BLaER1 treated with 17β-estradiol and CSF1 and Interleukin-3, amounts not matched to agents 10 nM and 100 nM (cell line): ENCODE measurements around the gene PDE4C.
A peak's percentile ranks its signal among the peaks of the same experiment; 100 is the strongest.

Source experiments
- H3K27ac ChIP-seq, 11 experiments: shearing (Covaris generic); formaldehyde crosslinking; 2 replicates each; pipeline ENCODE4 v1.8.1; 2022
- H3K27me3 ChIP-seq, 11 experiments: shearing (Covaris generic); formaldehyde crosslinking; 2 replicates each; pipeline ENCODE4 v1.8.1; 2022
- H3K36me3 ChIP-seq, 11 experiments: shearing (Covaris generic); formaldehyde crosslinking; 2 replicates each; pipeline ENCODE4 v1.8.1; 2022
- H3K4me1 ChIP-seq, 10 experiments: shearing (Covaris generic); formaldehyde crosslinking; 2 replicates each; pipeline ENCODE4 v1.8.1; 2022
- H3K4me2 ChIP-seq, 11 experiments: shearing (Covaris generic); formaldehyde crosslinking; 2 replicates each; pipeline ENCODE4 v1.8.1; 2022
- H3K4me3 ChIP-seq, 10 experiments: shearing (Covaris generic); formaldehyde crosslinking; 2 replicates each; pipeline ENCODE4 v1.8.1; 2022
- H3K9ac ChIP-seq, 11 experiments: shearing (Covaris generic); formaldehyde crosslinking; 2 replicates each; pipeline ENCODE4 v1.8.1; 2022
- H3K9me3 ChIP-seq, 11 experiments: shearing (Covaris generic); formaldehyde crosslinking; replicated peaks in 1 of 11; 2 replicates each; pipeline ENCODE4 v1.8.1; 2022
- H4K20me1 ChIP-seq, 11 experiments: shearing (Covaris generic); formaldehyde crosslinking; 2 replicates each; pipeline ENCODE4 v1.8.1; 2022
- Cebpa-rat ChIP-seq, 11 experiments: shearing (Covaris generic); IDR thresholded peaks; 2 replicates each; pipeline ENCODE4 v1.8.1; 2022

Gene PDE4C

GRCh38 chr19:18203863-18204393 lies 22.3 kb downstream of the PDE4C start, which contains the start of gene RAB3A:
Gene RAB3A (minus strand): TSS chr19:18204042. CDS start chr19:18202740, 1,302 bp downstream.
- Histone ChIP-seq H3K9me3 (no peaks in the 10 kb centered on the region), H3K4me2 (peak within 1 kb of the TSS; percentile 97 to 100 (median 99)), H4K20me1 (peaks cover 0 to 21% (median 8%) of the 10 kb centered on the region in 11 experiments; a peak in 7 of 22 replicates), H3K4me1 (peaks cover 24 to 53% (median 44%) of the 10 kb centered on the region in 10 experiments), H3K27ac (peak within 1 kb of the TSS; percentile 79 to 96 (median 91)), H3K36me3 (peaks cover 10 to 26% (median 20%) of the 10 kb centered on the region in 11 experiments; a peak in 19 of 22 replicates), H3K27me3 (no peaks in the 10 kb centered on the region), H3K4me3 (peak within 1 kb of the TSS; percentile 74 to 83 (median 77)), H3K9ac (peak within 1 kb of the TSS; percentile 84 to 95 (median 88))
- no peak for TF ChIP-seq Cebpa-rat (IDR thresholded peaks at IDR 0.05)

- H3K4me2 ChIP-seq, result peak overlapping the region; percentile 91 to 100 (median 99)
- H3K36me3 ChIP-seq, result peaks cover 15 to 31% (median 25%) of the 10 kb centered on the region in 11 experiments; a peak in 20 of 22 replicates
- H3K27me3 ChIP-seq, result no peaks in the 10 kb centered on the region
- H3K27ac ChIP-seq, result peak overlapping the region in 4 of 11 experiments; percentile 18 to 39 (median 38); a peak in 6 of 22 replicates
- H3K9ac ChIP-seq, result peak overlapping the region; percentile 26 to 74 (median 68); a peak in 21 of 22 replicates
- no peak for TF ChIP-seq Cebpa-rat (IDR thresholded peaks at IDR 0.05)
- H3K9me3 ChIP-seq, result no peaks in the 10 kb centered on the region
- H3K4me3 ChIP-seq, result peak overlapping the region; percentile 62 to 83 (median 74)
- H3K4me1 ChIP-seq, result peaks cover 24 to 50% (median 44%) of the 10 kb centered on the region in 10 experiments
- H4K20me1 ChIP-seq, result peaks cover 0 to 21% (median 8%) of the 10 kb centered on the region in 11 experiments; a peak in 7 of 22 replicates
Measured at GRCh38 chr19:18203408-18203862, 22.8 kb downstream of the PDE4C start.

- H3K4me3 ChIP-seq, result peak overlapping the region; percentile 62 to 83 (median 74)
Measured at GRCh38 chr19:18202778-18203407, 23.3 kb downstream of the PDE4C start.

GRCh38 chr19:18202397-18202777 lies 23.9 kb downstream of the PDE4C start:
- H3K9me3 ChIP-seq, result no peaks in the 10 kb centered on the region
- H3K4me1 ChIP-seq, result peaks cover 24 to 50% (median 44%) of the 10 kb centered on the region in 10 experiments
- peak overlapping the region; percentile 91 to 100 (median 99) for H3K4me2 ChIP-seq
- H3K36me3 ChIP-seq, result peaks cover 25 to 41% (median 33%) of the 10 kb centered on the region in 11 experiments; a peak in 20 of 22 replicates
- peak overlapping the region in 9 of 10 experiments; percentile 67 to 83 (median 74); a peak in 13 of 20 replicates for H3K4me3 ChIP-seq
- peak overlapping the region in 2 of 11 experiments; percentile 18 to 39; a peak in 2 of 22 replicates for H3K27ac ChIP-seq
- peaks cover 0 to 21% (median 8%) of the 10 kb centered on the region in 11 experiments; a peak in 7 of 22 replicates for H4K20me1 ChIP-seq
- TF ChIP-seq Cebpa-rat (IDR thresholded peaks at IDR 0.05), result no peak
- peak overlapping the region in 8 of 11 experiments; percentile 54 to 74 (median 72); a peak in 13 of 22 replicates for H3K9ac ChIP-seq
- H3K27me3 ChIP-seq, result no peaks in the 10 kb centered on the region

More at GRCh38 chr19:18202778-18203407, 23.3 kb downstream of the PDE4C start:
- Histone ChIP-seq H3K36me3 (peaks cover 20 to 36% (median 31%) of the 10 kb centered on the region in 11 experiments; a peak in 20 of 22 replicates), H4K20me1 (peaks cover 0 to 21% (median 8%) of the 10 kb centered on the region in 11 experiments; a peak in 7 of 22 replicates), H3K4me2 (peak overlapping the region; percentile 91 to 100 (median 99)), H3K4me1 (peaks cover 24 to 50% (median 44%) of the 10 kb centered on the region in 10 experiments), H3K27me3 (no peaks in the 10 kb centered on the region), H3K27ac (peak overlapping the region in 4 of 11 experiments; percentile 8 to 39 (median 28); a peak in 5 of 22 replicates), H3K9me3 (no peaks in the 10 kb centered on the region), H3K9ac (peak overlapping the region; percentile 26 to 74 (median 68); a peak in 20 of 22 replicates)
- TF ChIP-seq Cebpa-rat (IDR thresholded peaks at IDR 0.05), result no peak

- no peak overlapping the region for H3K4me2 ChIP-seq
- H3K36me3 ChIP-seq, result peaks cover 37 to 60% (median 45%) of the 10 kb centered on the region in 11 experiments
- H3K9me3 ChIP-seq, result no peaks in the 10 kb centered on the region
- H4K20me1 ChIP-seq, result peaks cover 0 to 37% (median 7%) of the 10 kb centered on the region in 11 experiments; a peak in 10 of 22 replicates
- peak overlapping the region in 1 of 11 experiments; percentile 28; a peak in 3 of 22 replicates for H3K9ac ChIP-seq
- peaks cover 26 to 57% (median 54%) of the 10 kb centered on the region in 10 experiments for H3K4me1 ChIP-seq
- no peak overlapping the region for H3K27ac ChIP-seq
- H3K27me3 ChIP-seq, result no peaks in the 10 kb centered on the region
- TF ChIP-seq Cebpa-rat (IDR thresholded peaks at IDR 0.05), result no peak
- no peak overlapping the region for H3K4me3 ChIP-seq
Measured at GRCh38 chr19:18198374-18198773, 27.9 kb downstream of the PDE4C start.

- Histone ChIP-seq H3K27ac (no peak overlapping the region), H3K4me1 (peaks cover 22 to 52% (median 50%) of the 10 kb centered on the region in 10 experiments), H3K4me3 (no peak overlapping the region), H3K36me3 (peaks cover 37 to 60% (median 45%) of the 10 kb centered on the region in 11 experiments), H3K4me2 (no peak overlapping the region), H3K27me3 (no peaks in the 10 kb centered on the region), H3K9me3 (no peaks in the 10 kb centered on the region), H4K20me1 (peaks cover 0 to 34% (median 5%) of the 10 kb centered on the region in 11 experiments; a peak in 10 of 22 replicates), H3K9ac (peak overlapping the region in 1 of 11 experiments; percentile 28; a peak in 3 of 22 replicates)
- no peak for TF ChIP-seq Cebpa-rat (IDR thresholded peaks at IDR 0.05)
Measured at GRCh38 chr19:18197941-18198340, 28.3 kb downstream of the PDE4C start.

GRCh38 chr19:18197306-18197705 lies 28.9 kb downstream of the PDE4C start:
- Histone ChIP-seq H3K27ac (no peak overlapping the region), H3K9me3 (no peaks in the 10 kb centered on the region), H3K4me3 (no peak overlapping the region), H3K4me1 (peaks cover 16 to 47% (median 44%) of the 10 kb centered on the region in 10 experiments), H3K4me2 (no peak overlapping the region), H3K27me3 (no peaks in the 10 kb centered on the region), H3K9ac (no peak overlapping the region), H3K36me3 (peaks cover 37 to 59% (median 45%) of the 10 kb centered on the region in 11 experiments), H4K20me1 (peaks cover 0 to 29% (median under 1%) of the 10 kb centered on the region in 11 experiments; a peak in 10 of 22 replicates)
- TF ChIP-seq Cebpa-rat (IDR thresholded peaks at IDR 0.05), result no peak

- peaks cover 37 to 52% (median 45%) of the 10 kb centered on the region in 11 experiments for H3K36me3 ChIP-seq
Measured at GRCh38 chr19:18196511-18196845, 29.8 kb downstream of the PDE4C start.

More at GRCh38 chr19:18196511-18196845, 29.8 kb downstream of the PDE4C start:
- Histone ChIP-seq H3K27me3 (no peaks in the 10 kb centered on the region), H3K4me3 (no peak overlapping the region), H3K4me1 (peaks cover 14 to 47% (median 42%) of the 10 kb centered on the region in 10 experiments), H3K27ac (peak overlapping the region in 3 of 11 experiments; percentile 8 to 49 (median 38); a peak in 1 of 22 replicates), H3K9me3 (no peaks in the 10 kb centered on the region), H3K4me2 (peak overlapping the region in 7 of 11 experiments; percentile 38 to 73 (median 51); a peak in 7 of 22 replicates), H3K9ac (peak overlapping the region in 6 of 11 experiments; percentile 18 to 55 (median 47); a peak in 5 of 22 replicates), H4K20me1 (peaks cover 0 to 20% (median 0%) of the 10 kb centered on the region in 11 experiments; a peak in 5 of 22 replicates)
- no peak for TF ChIP-seq Cebpa-rat (IDR thresholded peaks at IDR 0.05)
